Activated CD4-positive, CD25-positive, alpha-beta regulatory T cell treated with anti-CD3 and anti-CD28 coated beads, Interleukin-2, amount 50 U/mL, for 72 hours (primary cell): ENCODE measurements around the gene TMEM42.
A peak's percentile ranks its signal among the peaks of the same experiment; 100 is the strongest.
"Not testable (repeated sequence)": the region's sequence is repeated elsewhere in the genome, so short reads cannot be mapped to it uniquely, and the experiment has no call there.

Experiments
- DNase-seq: peaks from one replicate; pipeline ENCODE4 v3.0.0; 2021

The TMEM42 gene

GRCh38 chr3:44861412-44862225 lies at the start of gene TMEM42:
TMEM42 (plus strand) TSS chr3:44861912; CDS start chr3:44861925, 13 bp downstream.
- DNase-seq: peak; percentile 89

- no peak for DNase-seq
These were observed 47.0 kb upstream of the TMEM42 start for GRCh38 chr3:44814751-44815150.

- not testable (repeated sequence) for DNase-seq
These were observed 45.4 kb upstream of the TMEM42 start for GRCh38 chr3:44816334-44816733.

GRCh38 chr3:44821206-44821605 lies 40.5 kb upstream of the TMEM42 start:
- not testable (repeated sequence) for DNase-seq

- no peak for DNase-seq
These were observed 36.3 kb upstream of the TMEM42 start for GRCh38 chr3:44825264-44825925.

GRCh38 chr3:44827196-44827595 lies 34.5 kb upstream of the TMEM42 start:
- no peak for DNase-seq

GRCh38 chr3:44831232-44831631 lies 30.5 kb upstream of the TMEM42 start:
- DNase-seq: no peak

GRCh38 chr3:44832032-44832431 lies 29.7 kb upstream of the TMEM42 start:
- no peak for DNase-seq

GRCh38 chr3:44832965-44833364 lies 28.7 kb upstream of the TMEM42 start:
- no peak for DNase-seq

- no peak for DNase-seq
These were observed 28.3 kb upstream of the TMEM42 start for GRCh38 chr3:44833394-44833793.

- no peak for DNase-seq
These were observed 26.0 kb upstream of the TMEM42 start for GRCh38 chr3:44835684-44836083.

- DNase-seq: no peak
These were observed 19.3 kb upstream of the TMEM42 start for GRCh38 chr3:44842376-44842775.

- DNase-seq: no peak
These were observed 15.9 kb upstream of the TMEM42 start for GRCh38 chr3:44845528-44846520.

- no peak for DNase-seq
These were observed 13.1 kb upstream of the TMEM42 start for GRCh38 chr3:44848634-44849033.

GRCh38 chr3:44856663-44857062 lies 5.0 kb upstream of the TMEM42 start:
- not testable (repeated sequence) for DNase-seq

- DNase-seq: no peak
These were observed 1.6 kb upstream of the TMEM42 start for GRCh38 chr3:44860117-44860516.

GRCh38 chr3:44862226-44862637 lies 520 bp downstream of the TMEM42 start:
- no peak for DNase-seq

GRCh38 chr3:44865272-44866035 lies 3.7 kb downstream of the TMEM42 start:
- no peak for DNase-seq

GRCh38 chr3:44867421-44868111 lies 5.9 kb downstream of the TMEM42 start:
- no peak for DNase-seq

- no peak for DNase-seq
These were observed 8.8 kb downstream of the TMEM42 start for GRCh38 chr3:44870375-44871061.

- DNase-seq: no peak
These were observed 12.6 kb downstream of the TMEM42 start, which contains the start of gene TGM4 for GRCh38 chr3:44874308-44874707. TGM4 (plus strand) TSS chr3:44874608; CDS start chr3:44874679, 71 bp downstream.
